ENCODE results near the gene CHCHD6.

The CHCHD6 gene

GRCh38 chr3:126656371-126657134 lies 47.5 kb upstream of the CHCHD6 start:
- TF ChIP-seq CTCF (IDR thresholded peaks at IDR 0.05; ENCODE audit: insufficient read depth, low read length, poor library complexity, severe bottlenecking) (no peak), EZH2phosphoT487 (conservative IDR thresholded peaks at IDR 0.05; ENCODE audit: low read length) (no peak)
- H3K36me3 ChIP-seq (ENCODE audit: low read length): no peaks in the 10 kb centered on the region
- H3K27me3 ChIP-seq (ENCODE audit: low read length): no peaks in the 10 kb centered on the region
- H3K27ac ChIP-seq (ENCODE audit: low read depth, low read length): no peak overlapping the region
- no peaks in the 10 kb centered on the region for H3F3A ChIP-seq (ENCODE audit: insufficient read depth)
- H3K4me3 ChIP-seq (ENCODE audit: insufficient read depth, low read length, poor library complexity, severe bottlenecking): no peak overlapping the region
- H3K79me2 ChIP-seq (ENCODE audit: insufficient read depth, low read length): no peaks in the 10 kb centered on the region
- H3K4me2 ChIP-seq (ENCODE audit: low read depth, low read length, poor library complexity, severe bottlenecking): no peak overlapping the region
- H3K9me3 ChIP-seq (ENCODE audit: insufficient read depth, low read length): peaks cover 9% of the 10 kb centered on the region; the same call in 1 of the 2 replicates
- no peak overlapping the region for H2AFZ ChIP-seq (ENCODE audit: low read depth, low read length, severe bottlenecking)
- H3K9me2 ChIP-seq (replicated peaks; ENCODE audit: insufficient read depth, low read length): no peaks in the 10 kb centered on the region
- no peaks in the 10 kb centered on the region for H4K20me1 ChIP-seq (ENCODE audit: low read depth, low read length)
- H3K9ac ChIP-seq (ENCODE audit: low read length): no peak overlapping the region

GRCh38 chr3:126657901-126658300 lies 46.1 kb upstream of the CHCHD6 start:
- H3K4me3 ChIP-seq (ENCODE audit: insufficient read depth, low read length, poor library complexity, severe bottlenecking): no peak overlapping the region
- H3K36me3 ChIP-seq (ENCODE audit: low read length): no peaks in the 10 kb centered on the region
- no peak overlapping the region for H3K4me2 ChIP-seq (ENCODE audit: low read depth, low read length, poor library complexity, severe bottlenecking)
- no peaks in the 10 kb centered on the region for H4K20me1 ChIP-seq (ENCODE audit: low read depth, low read length)
- H3K79me2 ChIP-seq (ENCODE audit: insufficient read depth, low read length): no peaks in the 10 kb centered on the region
- no peak overlapping the region for H2AFZ ChIP-seq (ENCODE audit: low read depth, low read length, severe bottlenecking)
- no peaks in the 10 kb centered on the region for H3K27me3 ChIP-seq (ENCODE audit: low read length)
- peaks cover 9% of the 10 kb centered on the region; the same call in 1 of the 2 replicates for H3K9me3 ChIP-seq (ENCODE audit: insufficient read depth, low read length)
- TF ChIP-seq CTCF (IDR thresholded peaks at IDR 0.05; ENCODE audit: insufficient read depth, low read length, poor library complexity, severe bottlenecking) (no peak), EZH2phosphoT487 (conservative IDR thresholded peaks at IDR 0.05; ENCODE audit: low read length) (no peak)
- no peak overlapping the region for H3K27ac ChIP-seq (ENCODE audit: low read depth, low read length)
- no peak overlapping the region for H3K9ac ChIP-seq (ENCODE audit: low read length)
- no peaks in the 10 kb centered on the region for H3K9me2 ChIP-seq (replicated peaks; ENCODE audit: insufficient read depth, low read length)
- no peaks in the 10 kb centered on the region for H3F3A ChIP-seq (ENCODE audit: insufficient read depth)

GRCh38 chr3:126658584-126658983 lies 45.5 kb upstream of the CHCHD6 start:
- TF ChIP-seq EZH2phosphoT487 (conservative IDR thresholded peaks at IDR 0.05; ENCODE audit: low read length) (no peak), CTCF (IDR thresholded peaks at IDR 0.05; ENCODE audit: insufficient read depth, low read length, poor library complexity, severe bottlenecking) (no peak)
- H2AFZ ChIP-seq (ENCODE audit: low read depth, low read length, severe bottlenecking): no peak overlapping the region
- no peaks in the 10 kb centered on the region for H3K27me3 ChIP-seq (ENCODE audit: low read length)
- no peaks in the 10 kb centered on the region for H3F3A ChIP-seq (ENCODE audit: insufficient read depth)
- no peaks in the 10 kb centered on the region for H3K36me3 ChIP-seq (ENCODE audit: low read length)
- no peak overlapping the region for H3K27ac ChIP-seq (ENCODE audit: low read depth, low read length)
- H3K4me2 ChIP-seq (ENCODE audit: low read depth, low read length, poor library complexity, severe bottlenecking): no peak overlapping the region
- H3K79me2 ChIP-seq (ENCODE audit: insufficient read depth, low read length): no peaks in the 10 kb centered on the region
- H3K9me3 ChIP-seq (ENCODE audit: insufficient read depth, low read length): peaks cover 9% of the 10 kb centered on the region; the same call in 1 of the 2 replicates
- no peak overlapping the region for H3K4me3 ChIP-seq (ENCODE audit: insufficient read depth, low read length, poor library complexity, severe bottlenecking)
- H4K20me1 ChIP-seq (ENCODE audit: low read depth, low read length): no peaks in the 10 kb centered on the region
- no peak overlapping the region for H3K9ac ChIP-seq (ENCODE audit: low read length)
- no peaks in the 10 kb centered on the region for H3K9me2 ChIP-seq (replicated peaks; ENCODE audit: insufficient read depth, low read length)
